ENCODE data around the gene HDAC4.

- TF ChIP-seq CTCF (IDR thresholded peaks at IDR 0.05) (no peak), POLR2AphosphoS5 (IDR thresholded peaks at IDR 0.05) (no peak), POLR2A (IDR thresholded peaks at IDR 0.05) (no peak)
These were observed 316.8 kb downstream of the HDAC4 start for GRCh38 chr2:239084007-239084406.

Measured in stomach (tissue), 4 donors.